SK-N-SH (cell line): Measurements from ENCODE around the gene SIT1. TPM values are rescaled to one million over a fixed set of nuclear protein-coding genes. Genes with fewer than 3 reads are reported as not detected.

Experiments used
- CTCF ChIA-PET: fragments of 300-600, 350-600 bp; formaldehyde crosslinking; extraction: SDS; loops from one replicate; lab custom pipeline; 2021; lab: Yijun Ruan, JAX
- POLR2A ChIA-PET: fragments of 350-600 bp; sonication (Branson Sonifier 250); formaldehyde crosslinking; extraction: SDS; loops from one replicate; lab custom pipeline; 2020; ENCODE audit warnings: antibody characterized with exemption, inconsistent platforms; lab: Yijun Ruan, JAX
- DNase-seq: peaks from one replicate; pipeline ENCODE4 v3.0.0; 2012
- H2AFZ ChIP-seq: fragments of 200-600 bp; sonication (generic); 2 replicates; pipeline ENCODE4 v1.8.1; 2016; ENCODE audit warnings: antibody characterized with exemption, mild to moderate bottlenecking, low read depth
- H3F3A ChIP-seq: fragments of 200-600 bp; sonication (generic); replicated peaks from 2 replicates; pipeline ENCODE3; 2016; ENCODE audit warnings: antibody characterized with exemption, mild to moderate bottlenecking; ENCODE audit not compliant: insufficient read depth
- H3K27ac ChIP-seq, 2 experiments: fragments of 200-500 bp in 1 of 2; fragments of 200-600 bp in 1 of 2; sonication (Bioruptor generic) in 1 of 2; sonication (generic), shearing (Covaris generic) in 1 of 2; 2 replicates each; pipeline versions ENCODE4 v1.5.1 to v1.6.1; 2014 to 2016; ENCODE audit warnings: low read depth in 2 of 2, inconsistent platforms in 1 of 2, low read length in 1 of 2, mild to moderate bottlenecking in 1 of 2, mixed read lengths in 1 of 2
- H3K27me3 ChIP-seq: fragments of 200-600 bp; sonication (generic), shearing (Covaris generic); 2 replicates; pipeline ENCODE4 v1.6.1; 2016; ENCODE audit warnings: mixed run types; ENCODE audit not compliant: insufficient read depth
- H3K36me3 ChIP-seq, 2 experiments: fragments of 200-500 bp in 1 of 2; fragments of 200-600 bp in 1 of 2; sonication (Bioruptor generic) in 1 of 2; sonication (generic) in 1 of 2; replicated peaks in 1 of 2; 2 replicates each; pipeline versions ENCODE3 to v1.5.1; 2014 to 2016; ENCODE audit warnings: low read length in 1 of 2, mild to moderate bottlenecking in 1 of 2; ENCODE audit not compliant: insufficient read depth in 2 of 2, control insufficient read depth in 1 of 2
- H3K4me1 ChIP-seq, 2 experiments: fragments of 200-500 bp in 1 of 2; fragments of 200-600 bp in 1 of 2; sonication (Bioruptor generic) in 1 of 2; sonication (generic), shearing (Covaris generic) in 1 of 2; 2 replicates each; pipeline versions ENCODE4 v1.5.1 to v1.6.1; 2014 to 2016; ENCODE audit warnings: low read depth in 1 of 2, low read length in 1 of 2, mixed run types in 1 of 2; ENCODE audit not compliant: insufficient read depth in 2 of 2, control insufficient read depth in 1 of 2
- H3K4me2 ChIP-seq: fragments of 200-600 bp; sonication (generic), shearing (Covaris generic); 2 replicates; pipeline ENCODE4 v1.6.1; 2017; ENCODE audit warnings: mixed run types
- H3K4me3 ChIP-seq, 2 experiments: fragments of 200-500 bp in 1 of 2; fragments of 200-600 bp in 1 of 2; sonication (Bioruptor generic) in 1 of 2; sonication (generic), shearing (Covaris generic) in 1 of 2; 2 replicates each; pipeline versions ENCODE4 v1.5.1 to v1.8.1; 2014 to 2016; ENCODE audit warnings: low read depth in 2 of 2, inconsistent platforms in 1 of 2, low read length in 1 of 2, mild to moderate bottlenecking in 1 of 2, mixed read lengths in 1 of 2, moderate library complexity in 1 of 2
- H3K79me2 ChIP-seq: fragments of 200-600 bp; sonication (generic); 2 replicates; pipeline ENCODE4 v1.8.1; 2017; ENCODE audit warnings: mild to moderate bottlenecking; ENCODE audit not compliant: insufficient read depth
- H3K9ac ChIP-seq: fragments of 200-600 bp; sonication (generic); 2 replicates; pipeline ENCODE4 v1.6.1; 2017; ENCODE audit warnings: mixed run types
- H3K9me2 ChIP-seq: fragments of 200-600 bp; sonication (generic); 2 replicates; pipeline ENCODE4 v1.6.1; 2017; ENCODE audit warnings: mixed run types
- H3K9me3 ChIP-seq: fragments of 200-600 bp; sonication (generic); 2 replicates; pipeline ENCODE4 v1.6.1; 2017; ENCODE audit warnings: mixed run types, mild to moderate bottlenecking, moderate library complexity
- H4K20me1 ChIP-seq: fragments of 200-600 bp; sonication (generic); 2 replicates; pipeline ENCODE4 v1.6.1; 2017; ENCODE audit warnings: mild to moderate bottlenecking, mixed run types; ENCODE audit not compliant: insufficient read depth
- ELF1 ChIP-seq: IDR thresholded peaks from 2 replicates; pipeline ENCODE4 v1.4.0; 2012
- FOXJ3 ChIP-seq: sonication (generic); formaldehyde crosslinking; IDR thresholded peaks from 2 replicates; pipeline ENCODE4 v1.5.1; 2020; ENCODE audit warnings: mild to moderate bottlenecking, missing genetic modification reagents
- GATA2 ChIP-seq: sonication (generic); formaldehyde crosslinking; IDR thresholded peaks from 2 replicates; pipeline ENCODE4 v1.5.0; 2020; ENCODE audit warnings: mild to moderate bottlenecking, missing genetic modification reagents
- MEF2A ChIP-seq: IDR thresholded peaks from 2 replicates; pipeline ENCODE4 v1.4.0; 2012; ENCODE audit warnings: low read depth, borderline replicate concordance
- NRF1 ChIP-seq: IDR thresholded peaks from 2 replicates; pipeline ENCODE4 v1.6.1; 2012; ENCODE audit warnings: low read depth, mild to moderate bottlenecking, low read length
- RAD21 ChIP-seq: IDR thresholded peaks from 2 replicates; pipeline ENCODE4 v1.6.1; 2012; ENCODE audit warnings: mild to moderate bottlenecking, low read length
- RFX5 ChIP-seq: IDR thresholded peaks from 2 replicates; pipeline ENCODE4 v1.6.1; 2012; ENCODE audit warnings: mild to moderate bottlenecking, improper control_type of control experiment, low read length
- RXRA ChIP-seq: IDR thresholded peaks from 2 replicates; pipeline ENCODE4 v1.4.0; 2012; ENCODE audit warnings: low read depth, mild to moderate bottlenecking, borderline replicate concordance
- TAF1 ChIP-seq: IDR thresholded peaks from 2 replicates; pipeline ENCODE4 v1.6.1; 2012; ENCODE audit warnings: low read depth, mild to moderate bottlenecking, low read length, moderate library complexity, borderline replicate concordance
- TCF12 ChIP-seq: IDR thresholded peaks from 2 replicates; pipeline ENCODE4 v1.4.0; 2012
- TEAD4 ChIP-seq: IDR thresholded peaks from 2 replicates; pipeline ENCODE4 v1.4.0; 2012; ENCODE audit warnings: mild to moderate bottlenecking, borderline replicate concordance; ENCODE audit not compliant: insufficient read depth
- YY1 ChIP-seq: IDR thresholded peaks from 2 replicates; pipeline ENCODE4 v1.4.0; 2012; ENCODE audit warnings: low read depth, mild to moderate bottlenecking
- WGBS: methylation state at CpG from one replicate; pipeline ENCODE4 v1.1.6; 2017; ENCODE audit warnings: low lambda C conversion rate; 5-methylcytosine and 5-hydroxymethylcytosine counted together
- polyA plus RNA-seq, 3 experiments: library from polyadenylated mRNA; depleted of rRNA; stranded (reverse); fragments of >200 nt; gene quantifications; 2 replicates each; pipeline ENCODE4 v1.2.3, GENCODE V29; 2012
- TF ChIP-seq, protein P1 (sequence below): IDR thresholded peaks from 2 replicates; pipeline ENCODE4; 2012
- TF ChIP-seq, protein P2 (sequence below): IDR thresholded peaks from 2 replicates; pipeline ENCODE4 v1.4.0; 2012; ENCODE audit warnings: low read depth, borderline replicate concordance
- TF ChIP-seq, protein P3 (sequence below): IDR thresholded peaks from 2 replicates; pipeline ENCODE4 v1.4.0; 2012; ENCODE audit warnings: low read depth

SIT1 gene
- polyA plus RNA-seq, 1 of the 3 experiments (the other 2 are of a cell fraction): not detected

DNA sequence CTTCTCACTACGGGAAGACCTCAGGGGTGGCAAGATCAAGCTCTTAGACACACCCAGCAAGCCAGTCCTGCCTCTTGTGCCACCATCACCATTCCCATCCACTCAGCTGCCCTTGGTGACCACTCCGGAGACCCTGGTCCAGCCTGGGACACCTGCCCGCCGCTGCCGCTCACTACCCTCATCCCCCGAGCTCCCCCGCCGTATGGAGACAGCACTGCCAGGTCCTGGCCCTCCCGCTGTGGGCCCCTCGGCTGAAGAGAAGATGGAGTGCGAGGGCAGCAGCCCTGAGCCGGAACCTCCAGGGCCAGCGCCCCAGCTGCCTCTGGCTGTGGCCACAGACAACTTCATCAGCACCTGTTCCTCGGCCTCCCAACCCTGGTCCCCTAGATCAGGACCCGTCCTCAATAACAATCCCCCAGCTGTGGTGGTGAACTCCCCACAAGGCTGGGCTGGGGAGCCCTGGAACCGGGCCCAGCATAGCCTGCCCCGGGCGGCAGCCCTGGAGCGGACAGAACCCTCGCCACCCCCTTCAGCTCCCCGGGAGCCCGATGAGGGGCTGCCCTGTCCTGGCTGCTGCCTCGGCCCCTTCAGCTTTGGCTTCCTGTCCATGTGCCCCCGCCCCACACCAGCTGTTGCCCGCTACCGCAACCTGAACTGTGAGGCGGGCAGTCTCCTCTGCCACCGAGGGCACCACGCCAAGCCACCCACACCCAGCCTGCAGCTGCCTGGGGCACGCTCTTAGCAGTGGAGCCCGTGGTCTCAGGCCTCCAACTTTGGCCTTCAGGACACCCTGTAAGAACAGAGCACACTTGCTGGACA lies 41.5 kb downstream of the SIT1 start:
- POLR2A ChIA-PET: no interaction called here
- peaks cover 7 to 12% of the 10 kb centered on the region in 2 experiments; a peak in 1 of 4 replicates for H3K4me1 ChIP-seq

DNA sequence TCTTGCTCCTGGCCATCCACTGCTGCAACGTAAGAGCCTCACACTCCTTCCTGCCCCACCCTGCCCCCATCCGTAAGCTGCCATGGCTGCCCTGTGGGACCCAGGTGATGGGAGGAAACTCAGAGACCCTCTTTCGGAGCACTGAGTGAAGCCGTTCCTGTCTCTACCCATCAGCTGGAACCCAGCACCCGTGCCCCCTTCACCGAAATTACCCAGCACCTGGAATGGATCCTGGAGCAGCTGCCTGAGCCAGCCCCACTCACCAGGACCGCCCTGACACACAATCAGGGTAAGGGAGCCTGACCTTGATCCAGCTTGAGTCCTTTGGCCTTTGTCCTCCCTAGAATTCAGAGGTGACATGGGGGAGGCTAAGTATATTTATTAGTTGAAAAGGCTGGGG lies 42.5 kb downstream of the SIT1 start:
- 90% methylated on average over 4 of the region's 7 CpGs for WGBS
- CTCF ChIA-PET: interaction anchor here (0.8 to 2.5 kb wide), 6 partner anchors 11 to 182 kb away, joined by 3 to 7 read pairs (median 4); partner anchors contain the start of genes ARHGEF39, CCDC107 and RMRP
- POLR2A ChIA-PET: no interaction called here

More for the DNA sequence above, 41.5 kb downstream of the SIT1 start:
- H3K9me2 ChIP-seq: no peaks in the 10 kb centered on the region
- no peak overlapping the region for H3K27ac ChIP-seq
- H3K4me3 ChIP-seq: no peak overlapping the region
- H3K27me3 ChIP-seq: no peaks in the 10 kb centered on the region
- DNase-seq: no peak
- peaks cover 7% of the 10 kb centered on the region for H3F3A ChIP-seq
- no peak for TF ChIP-seq MEF2A
- TF ChIP-seq RAD21: no peak
- no peak for TF ChIP-seq NRF1
- TF ChIP-seq, protein P1, sequence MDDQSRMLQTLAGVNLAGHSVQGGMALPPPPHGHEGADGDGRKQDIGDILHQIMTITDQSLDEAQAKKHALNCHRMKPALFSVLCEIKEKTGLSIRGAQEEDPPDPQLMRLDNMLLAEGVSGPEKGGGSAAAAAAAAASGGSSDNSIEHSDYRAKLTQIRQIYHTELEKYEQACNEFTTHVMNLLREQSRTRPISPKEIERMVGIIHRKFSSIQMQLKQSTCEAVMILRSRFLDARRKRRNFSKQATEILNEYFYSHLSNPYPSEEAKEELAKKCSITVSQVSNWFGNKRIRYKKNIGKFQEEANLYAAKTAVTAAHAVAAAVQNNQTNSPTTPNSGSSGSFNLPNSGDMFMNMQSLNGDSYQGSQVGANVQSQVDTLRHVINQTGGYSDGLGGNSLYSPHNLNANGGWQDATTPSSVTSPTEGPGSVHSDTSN: no peak
- TF ChIP-seq TAF1: no peak
- TF ChIP-seq TEAD4: no peak
- no peak for TF ChIP-seq GATA2
- TF ChIP-seq FOXJ3 (CRISPR knock-in tag): no peak
- peaks cover 7 to 23% of the 10 kb centered on the region in 2 experiments for H3K36me3 ChIP-seq
- no peak overlapping the region for H3K9ac ChIP-seq
- 91% methylated on average over 17 of the region's 31 CpGs for WGBS
- no peaks in the 10 kb centered on the region for H3K9me3 ChIP-seq
- no peak overlapping the region for H2AFZ ChIP-seq
- peaks cover 22% of the 10 kb centered on the region for H3K79me2 ChIP-seq
- peaks cover 11% of the 10 kb centered on the region for H4K20me1 ChIP-seq
- CTCF ChIA-PET: interaction anchor here (0.8 to 4.1 kb wide), 6 partner anchors 10 to 181 kb away, joined by 3 to 32 read pairs (median 6); partner anchors contain the start of genes ARHGEF39, CCDC107 and RMRP
- H3K4me2 ChIP-seq: no peak overlapping the region

More for the DNA sequence above, 42.5 kb downstream of the SIT1 start:
- Histone ChIP-seq H4K20me1 (peaks cover 11% of the 10 kb centered on the region), H3K27ac (no peak overlapping the region), H3F3A (peaks cover 12% of the 10 kb centered on the region), H2AFZ (no peak overlapping the region), H3K79me2 (peaks cover 22% of the 10 kb centered on the region), H3K9me2 (no peaks in the 10 kb centered on the region), H3K9ac (no peak overlapping the region), H3K4me1 (peaks cover 10 to 17% of the 10 kb centered on the region in 2 experiments; a peak in 1 of 4 replicates), H3K27me3 (no peaks in the 10 kb centered on the region), H3K36me3 (peaks cover 7 to 23% of the 10 kb centered on the region in 2 experiments), H3K4me3 (no peak overlapping the region), H3K4me2 (no peak overlapping the region), H3K9me3 (no peaks in the 10 kb centered on the region)
- TF ChIP-seq YY1: no peak
- no peak for TF ChIP-seq RXRA
- TF ChIP-seq TCF12: no peak
- TF ChIP-seq TAF1: no peak
- TF ChIP-seq, protein P2, sequence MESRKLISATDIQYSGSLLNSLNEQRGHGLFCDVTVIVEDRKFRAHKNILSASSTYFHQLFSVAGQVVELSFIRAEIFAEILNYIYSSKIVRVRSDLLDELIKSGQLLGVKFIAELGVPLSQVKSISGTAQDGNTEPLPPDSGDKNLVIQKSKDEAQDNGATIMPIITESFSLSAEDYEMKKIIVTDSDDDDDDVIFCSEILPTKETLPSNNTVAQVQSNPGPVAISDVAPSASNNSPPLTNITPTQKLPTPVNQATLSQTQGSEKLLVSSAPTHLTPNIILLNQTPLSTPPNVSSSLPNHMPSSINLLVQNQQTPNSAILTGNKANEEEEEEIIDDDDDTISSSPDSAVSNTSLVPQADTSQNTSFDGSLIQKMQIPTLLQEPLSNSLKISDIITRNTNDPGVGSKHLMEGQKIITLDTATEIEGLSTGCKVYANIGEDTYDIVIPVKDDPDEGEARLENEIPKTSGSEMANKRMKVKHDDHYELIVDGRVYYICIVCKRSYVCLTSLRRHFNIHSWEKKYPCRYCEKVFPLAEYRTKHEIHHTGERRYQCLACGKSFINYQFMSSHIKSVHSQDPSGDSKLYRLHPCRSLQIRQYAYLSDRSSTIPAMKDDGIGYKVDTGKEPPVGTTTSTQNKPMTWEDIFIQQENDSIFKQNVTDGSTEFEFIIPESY: no peak
- no peak for TF ChIP-seq ELF1
- TF ChIP-seq, protein P3, sequence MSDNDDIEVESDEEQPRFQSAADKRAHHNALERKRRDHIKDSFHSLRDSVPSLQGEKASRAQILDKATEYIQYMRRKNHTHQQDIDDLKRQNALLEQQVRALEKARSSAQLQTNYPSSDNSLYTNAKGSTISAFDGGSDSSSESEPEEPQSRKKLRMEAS: no peak
- TF ChIP-seq RFX5: no peak
- no peak for TF ChIP-seq MEF2A
- no peak for DNase-seq
